ENCODE measurements around the gene MT1F. TPM values are rescaled to one million over a fixed set of nuclear protein-coding genes. Genes with fewer than 3 reads are reported as not detected.
A peak's percentile ranks its signal among the peaks of the same experiment; 100 is the strongest.

The MT1F gene
- total RNA-seq, 4 donors from 2014 or later = 3.2 TPM; not detected in 3

DNA sequence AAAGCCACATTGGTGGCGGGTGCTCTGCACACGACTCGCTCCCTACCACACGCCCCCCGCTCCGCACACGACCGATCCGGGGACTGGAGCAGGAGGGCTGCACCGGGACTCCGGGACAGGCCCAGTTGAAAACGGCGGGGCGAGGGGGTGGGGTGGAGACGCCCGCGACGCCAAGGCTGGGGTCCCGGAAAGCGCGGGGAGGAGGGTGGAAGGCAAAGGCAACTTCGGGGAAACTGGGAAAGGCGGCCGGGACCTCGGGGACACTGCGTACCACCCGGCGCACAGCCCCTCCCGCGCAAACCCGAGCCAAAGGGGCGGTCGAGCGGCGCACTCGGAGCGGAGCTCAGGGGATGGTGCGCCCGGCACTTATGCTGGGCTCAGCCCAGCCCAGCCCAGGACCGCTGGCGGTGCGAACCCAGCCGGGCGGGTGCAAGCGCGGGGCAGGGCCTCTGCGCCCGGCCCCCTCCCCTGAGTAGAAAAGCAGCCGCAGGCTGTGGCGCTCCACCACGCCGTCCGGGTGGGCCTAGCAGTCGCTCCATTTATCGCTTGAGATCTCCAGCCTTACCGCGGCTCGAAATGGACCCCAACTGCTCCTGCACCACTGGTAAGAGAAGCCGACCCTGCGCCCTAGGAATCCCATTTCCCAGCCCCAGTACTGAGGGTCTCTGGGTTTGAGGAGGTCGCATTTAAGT lies 25.5 kb upstream of the MT1F start, which contains the start of gene MT1M:
Gene MT1M (plus strand): TSS at position 504 of the 692 bp plus-strand sequence. CDS start 73 bp downstream, at position 577.
- peak in 1 of 2 donors; percentile 48 for DNase-seq
- H3K9me3 ChIP-seq = no peaks in the 10 kb centered on the region
- intact Hi-C loops (cut with DNase I; ENCODE audit: low total_unique reads) = no loop called here
- peaks cover 0 to 6% (median 0%) of the 10 kb centered on the region in 3 donors for H3K27me3 ChIP-seq
- H3K4me1 ChIP-seq = peaks cover 5 to 8% of the 10 kb centered on the region in 2 donors
- no peaks in the 10 kb centered on the region for H3K36me3 ChIP-seq
- in situ Hi-C loops (cut with MboI; ENCODE audit: low sequenced_read_pairs in 4 of 4) = no loop called here
- peak; percentile 51 to 58 for ATAC-seq
- TF ChIP-seq, protein P1, sequence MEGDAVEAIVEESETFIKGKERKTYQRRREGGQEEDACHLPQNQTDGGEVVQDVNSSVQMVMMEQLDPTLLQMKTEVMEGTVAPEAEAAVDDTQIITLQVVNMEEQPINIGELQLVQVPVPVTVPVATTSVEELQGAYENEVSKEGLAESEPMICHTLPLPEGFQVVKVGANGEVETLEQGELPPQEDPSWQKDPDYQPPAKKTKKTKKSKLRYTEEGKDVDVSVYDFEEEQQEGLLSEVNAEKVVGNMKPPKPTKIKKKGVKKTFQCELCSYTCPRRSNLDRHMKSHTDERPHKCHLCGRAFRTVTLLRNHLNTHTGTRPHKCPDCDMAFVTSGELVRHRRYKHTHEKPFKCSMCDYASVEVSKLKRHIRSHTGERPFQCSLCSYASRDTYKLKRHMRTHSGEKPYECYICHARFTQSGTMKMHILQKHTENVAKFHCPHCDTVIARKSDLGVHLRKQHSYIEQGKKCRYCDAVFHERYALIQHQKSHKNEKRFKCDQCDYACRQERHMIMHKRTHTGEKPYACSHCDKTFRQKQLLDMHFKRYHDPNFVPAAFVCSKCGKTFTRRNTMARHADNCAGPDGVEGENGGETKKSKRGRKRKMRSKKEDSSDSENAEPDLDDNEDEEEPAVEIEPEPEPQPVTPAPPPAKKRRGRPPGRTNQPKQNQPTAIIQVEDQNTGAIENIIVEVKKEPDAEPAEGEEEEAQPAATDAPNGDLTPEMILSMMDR (IDR thresholded peaks at IDR 0.05 in 4 of 5, conservative IDR thresholded peaks at IDR 0.05 in 1 of 5) = no peak
- TF ChIP-seq POLR2A (IDR thresholded peaks at IDR 0.05) = peak; percentile 52 to 65
- H3K4me3 ChIP-seq = peak within 1 kb of the TSS; percentile 55 to 61 (median 60)
- H3K27ac ChIP-seq = peak within 1 kb of the TSS; percentile 74 to 80 (median 76)

DNA sequence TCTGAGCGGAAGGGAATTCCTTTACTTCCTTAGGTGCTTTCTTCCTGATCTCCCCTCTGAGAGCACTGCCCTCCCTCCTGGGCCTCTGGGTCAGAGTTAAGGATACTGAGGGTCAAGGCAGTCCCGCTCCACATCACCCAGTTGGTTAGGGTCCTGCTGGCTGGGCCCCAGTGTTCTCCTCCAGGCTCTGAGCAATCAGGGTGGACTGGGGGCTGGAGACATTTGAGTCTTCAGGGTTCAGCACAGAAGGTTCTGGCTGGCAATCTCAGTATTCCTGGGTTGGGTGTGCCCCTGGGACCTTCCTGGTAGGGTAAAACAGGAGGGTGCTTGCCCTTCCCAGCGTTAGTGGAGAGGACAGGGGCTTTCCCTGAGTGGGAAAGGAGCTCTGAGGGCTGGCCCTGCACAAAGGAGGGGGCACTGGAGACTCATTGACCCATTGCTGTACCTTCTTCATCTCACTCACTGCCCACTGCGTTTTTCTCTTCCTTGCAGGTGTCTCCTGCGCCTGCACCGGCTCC lies 24.9 kb upstream of the MT1F start:
- no peak for TF ChIP-seq POLR2A (IDR thresholded peaks at IDR 0.05)
- TF ChIP-seq, protein P1 (IDR thresholded peaks at IDR 0.05 in 4 of 5, conservative IDR thresholded peaks at IDR 0.05 in 1 of 5) = no peak
- H3K27me3 ChIP-seq = peaks cover 0 to 6% (median under 1%) of the 10 kb centered on the region in 3 donors
- peaks cover 3 to 8% of the 10 kb centered on the region in 2 donors for H3K4me1 ChIP-seq
- H3K36me3 ChIP-seq = no peaks in the 10 kb centered on the region
- no peak for ATAC-seq
- peak overlapping the region; percentile 55 to 61 (median 60) for H3K4me3 ChIP-seq
- in situ Hi-C loops (cut with MboI; ENCODE audit: low sequenced_read_pairs in 4 of 4) (no loop called here), intact Hi-C loops (cut with DNase I; ENCODE audit: low total_unique reads) (no loop called here)
- peak overlapping the region; percentile 74 to 80 (median 76) for H3K27ac ChIP-seq
- DNase-seq = no peak
- no peaks in the 10 kb centered on the region for H3K9me3 ChIP-seq

DNA sequence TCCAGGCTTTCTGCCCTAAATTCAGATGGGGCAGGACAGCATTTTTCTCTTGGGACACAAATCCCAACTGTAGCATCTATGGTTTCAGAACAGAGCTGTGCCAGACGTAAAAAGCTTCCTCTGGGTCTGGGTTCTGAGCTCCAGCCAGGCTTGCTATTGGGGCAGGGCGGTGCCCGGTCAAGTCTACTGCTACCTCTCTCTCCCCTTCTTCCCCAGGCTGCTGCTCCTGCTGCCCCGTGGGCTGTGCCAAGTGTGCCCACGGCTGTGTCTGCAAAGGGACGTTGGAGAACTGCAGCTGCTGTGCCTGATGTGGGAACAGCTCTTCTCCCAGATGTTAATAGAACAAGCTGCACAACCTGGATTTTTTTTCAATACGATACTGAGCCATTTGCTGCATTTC lies 24.2 kb upstream of the MT1F start:
- Histone ChIP-seq H3K9me3 (no peaks in the 10 kb centered on the region), H3K4me1 (peaks cover 4 to 9% of the 10 kb centered on the region in 2 donors), H3K4me3 (peak overlapping the region in 3 of 4 donors; percentile 59 to 61 (median 60)), H3K36me3 (no peaks in the 10 kb centered on the region), H3K27me3 (peaks cover 0 to 7% (median 6%) of the 10 kb centered on the region in 3 donors), H3K27ac (peak overlapping the region in 3 of 4 donors; percentile 74 to 76 (median 75))
- DNase-seq (no peak), ATAC-seq (no peak)
- in situ Hi-C loops (cut with MboI; ENCODE audit: low sequenced_read_pairs in 4 of 4) (no loop called here), intact Hi-C loops (cut with DNase I; ENCODE audit: low total_unique reads) (no loop called here)
- TF ChIP-seq, protein P1 (IDR thresholded peaks at IDR 0.05 in 4 of 5, conservative IDR thresholded peaks at IDR 0.05 in 1 of 5) = no peak
- no peak for TF ChIP-seq POLR2A (IDR thresholded peaks at IDR 0.05)

DNA sequence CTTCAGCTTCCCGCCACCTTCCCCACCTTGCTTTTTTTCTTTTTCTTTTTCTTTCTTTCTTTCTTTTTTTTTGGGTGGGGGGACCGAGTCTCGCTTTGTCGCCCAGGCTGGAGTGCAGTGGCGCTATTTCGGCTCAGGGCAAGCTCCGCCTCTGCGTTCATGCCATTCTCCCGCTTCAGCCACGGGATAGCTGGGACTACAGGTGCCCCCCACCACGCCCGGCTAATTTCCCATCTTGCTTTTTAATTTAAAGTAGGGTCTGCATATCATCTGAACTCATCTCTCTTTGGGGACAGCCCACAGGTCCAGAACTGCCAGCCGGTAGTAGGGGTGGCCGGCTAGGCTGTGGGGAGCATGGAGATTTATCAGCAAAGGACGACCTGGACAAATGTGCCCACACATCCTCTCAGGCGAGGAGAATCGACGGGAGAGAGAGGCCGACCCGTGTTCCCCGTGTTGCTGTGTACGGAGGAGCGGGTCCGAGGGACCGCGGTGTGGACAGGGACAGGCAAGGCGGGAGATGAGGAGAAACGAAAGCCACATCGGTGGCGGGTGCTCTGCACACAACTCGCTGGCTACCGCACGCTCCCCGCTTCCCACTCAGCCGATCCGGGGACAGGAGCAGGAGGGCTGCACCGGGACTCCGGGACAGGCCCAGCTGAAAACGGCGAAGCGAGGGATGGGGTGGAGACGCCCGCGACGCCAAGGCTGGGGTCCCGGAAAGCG lies 22.9 kb upstream of the MT1F start:
- intact Hi-C loops (cut with DNase I; ENCODE audit: low total_unique reads) = no loop called here
- Histone ChIP-seq H3K9me3 (no peaks in the 10 kb centered on the region), H3K27ac (no peak overlapping the region), H3K4me3 (peak overlapping the region in 1 of 4 donors; percentile 3), H3K36me3 (no peaks in the 10 kb centered on the region), H3K4me1 (peaks cover 8 to 16% of the 10 kb centered on the region in 2 donors), H3K27me3 (peaks cover 3 to 7% (median 6%) of the 10 kb centered on the region in 3 donors)
- TF ChIP-seq POLR2A (IDR thresholded peaks at IDR 0.05) = no peak
- TF ChIP-seq, protein P1 (IDR thresholded peaks at IDR 0.05 in 4 of 5, conservative IDR thresholded peaks at IDR 0.05 in 1 of 5) = no peak
- DNase-seq (no peak), ATAC-seq (no peak)
- in situ Hi-C loops (cut with MboI; ENCODE audit: low sequenced_read_pairs in 4 of 4) = no loop called here

Data from gastrocnemius medialis (tissue), 4 donors.